H1 (cell line): ENCODE measurements around the gene GNAI1.

Source experiments
- BACH1 ChIP-seq: IDR thresholded peaks from 2 replicates; pipeline ENCODE4 v1.6.1; 2012; ENCODE audit warnings: low read length, improper control_type of control experiment
- CBX5 ChIP-seq: fragments of 300-800, 300-1000 bp; sonication (generic); IDR thresholded peaks from 2 replicates; pipeline ENCODE4 v1.7.1; 2016; ENCODE audit warnings: antibody characterized with exemption, low read length, low read depth
- CEBPB ChIP-seq: IDR thresholded peaks from 2 replicates; pipeline ENCODE4 v1.6.1; 2012; ENCODE audit warnings: low read depth, low read length
- CHD1 ChIP-seq: IDR thresholded peaks from 2 replicates; pipeline ENCODE4 v1.6.1; 2012; ENCODE audit warnings: low read depth, low read length, improper control_type of control experiment
- MAFK ChIP-seq: IDR thresholded peaks from 2 replicates; pipeline ENCODE4 v1.6.1; 2012; ENCODE audit warnings: low read depth, mild to moderate bottlenecking, improper control_type of control experiment, low read length
- POLR2A ChIP-seq, 2 experiments: IDR thresholded peaks; 1 replicate in 1 of 2; 2 replicates in 1 of 2; pipeline ENCODE4 v1.6.1; 2011; ENCODE audit warnings: low read depth in 2 of 2, low read length in 2 of 2, mild to moderate bottlenecking in 2 of 2; ENCODE audit errors: control extremely low read depth in 1 of 2
- TF ChIP-seq, protein P1 (sequence below), 3 experiments: IDR thresholded peaks; 1 replicate in 2 of 3; 2 replicates in 1 of 3; pipeline versions ENCODE4 v1.5.1 to v1.6.1; 2011; ENCODE audit warnings: low read length in 3 of 3, mild to moderate bottlenecking in 3 of 3, inconsistent platforms in 2 of 3, low read depth in 1 of 3, moderate library complexity in 1 of 3; ENCODE audit not compliant: insufficient read depth in 1 of 3; ENCODE audit errors: control extremely low read depth in 1 of 3

- no peak for TF ChIP-seq POLR2A (IDR thresholded peaks at IDR 0.05; ENCODE audit: control extremely low read depth in 1 of 2, low read depth in 2 of 2, low read length in 2 of 2)
- TF ChIP-seq MAFK, result no peak
- TF ChIP-seq, protein P1, sequence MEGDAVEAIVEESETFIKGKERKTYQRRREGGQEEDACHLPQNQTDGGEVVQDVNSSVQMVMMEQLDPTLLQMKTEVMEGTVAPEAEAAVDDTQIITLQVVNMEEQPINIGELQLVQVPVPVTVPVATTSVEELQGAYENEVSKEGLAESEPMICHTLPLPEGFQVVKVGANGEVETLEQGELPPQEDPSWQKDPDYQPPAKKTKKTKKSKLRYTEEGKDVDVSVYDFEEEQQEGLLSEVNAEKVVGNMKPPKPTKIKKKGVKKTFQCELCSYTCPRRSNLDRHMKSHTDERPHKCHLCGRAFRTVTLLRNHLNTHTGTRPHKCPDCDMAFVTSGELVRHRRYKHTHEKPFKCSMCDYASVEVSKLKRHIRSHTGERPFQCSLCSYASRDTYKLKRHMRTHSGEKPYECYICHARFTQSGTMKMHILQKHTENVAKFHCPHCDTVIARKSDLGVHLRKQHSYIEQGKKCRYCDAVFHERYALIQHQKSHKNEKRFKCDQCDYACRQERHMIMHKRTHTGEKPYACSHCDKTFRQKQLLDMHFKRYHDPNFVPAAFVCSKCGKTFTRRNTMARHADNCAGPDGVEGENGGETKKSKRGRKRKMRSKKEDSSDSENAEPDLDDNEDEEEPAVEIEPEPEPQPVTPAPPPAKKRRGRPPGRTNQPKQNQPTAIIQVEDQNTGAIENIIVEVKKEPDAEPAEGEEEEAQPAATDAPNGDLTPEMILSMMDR (IDR thresholded peaks at IDR 0.05; ENCODE audit: control extremely low read depth in 1 of 3, insufficient read depth in 1 of 3, low read depth in 1 of 3, low read length in 3 of 3), result no peak
- TF ChIP-seq BACH1, result no peak
- TF ChIP-seq CBX5, result no peak
- no peak for TF ChIP-seq CHD1
- TF ChIP-seq CEBPB, result no peak
These were observed 53.1 kb downstream of the GNAI1 start for GRCh38 chr7:80187727-80188126.
